HG03565 (cell line): ENCODE results near the gene B4GAT1.
A peak's percentile ranks its signal among the peaks of the same experiment; 100 is the strongest.
"Not testable (repeated sequence)": the region's sequence is repeated elsewhere in the genome, so short reads cannot be mapped to it uniquely, and the experiment has no call there.

Experiments used
- ATAC-seq: cut with Tn5 transposase; IDR thresholded peaks from one replicate; pipeline ENCODE4 v1.9.1; 2021; ENCODE audit warnings: mild to moderate bottlenecking, moderate library complexity; ENCODE audit not compliant: unreplicated experiment

B4GAT1 gene

DNA sequence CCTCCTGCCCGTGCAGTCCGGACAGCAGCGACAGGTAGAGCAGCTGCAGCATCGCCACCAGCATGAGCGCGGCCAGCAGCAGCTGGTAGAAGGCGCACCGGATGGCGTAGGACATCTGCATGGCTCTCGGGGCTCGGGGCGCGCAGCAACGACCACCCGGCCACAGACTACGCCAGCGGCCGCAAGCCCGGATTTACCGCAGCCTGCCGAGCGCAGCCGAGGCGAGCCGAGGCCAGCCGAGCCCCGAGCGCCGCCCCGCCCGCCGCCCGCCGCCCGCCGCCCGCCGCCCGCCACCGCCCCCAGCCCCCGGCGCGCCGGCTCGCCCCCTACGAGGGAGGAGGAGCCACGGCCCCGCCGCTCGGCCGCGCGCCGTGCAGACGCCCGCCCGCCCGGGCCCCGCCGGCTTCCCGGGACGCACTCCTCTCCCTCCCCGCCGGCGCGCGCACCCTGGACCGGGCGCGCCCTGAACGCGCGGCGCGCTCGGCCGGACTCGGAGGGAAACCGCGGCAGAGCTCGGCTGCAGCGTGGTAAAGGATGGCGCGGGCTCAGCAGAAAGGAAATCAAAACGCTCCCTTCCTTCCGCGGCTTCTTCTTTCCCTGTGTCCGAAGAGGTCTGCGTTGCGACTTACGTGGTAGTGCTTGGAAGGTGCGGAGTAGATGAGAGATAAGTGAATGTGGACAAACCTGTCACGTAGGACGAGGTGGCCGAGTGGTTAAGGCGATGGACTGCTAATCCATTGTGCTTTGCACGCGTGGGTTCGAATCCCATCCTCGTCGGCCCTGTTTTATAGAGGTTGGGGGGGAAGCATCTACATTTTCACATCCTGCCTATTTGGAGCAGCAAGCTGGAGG lies at the start of gene B4GAT1:
Gene B4GAT1 (minus strand): TSS at position 205 of the 852 bp plus-strand sequence. CDS start 84 bp downstream, at position 121.
- no peak for ATAC-seq

DNA sequence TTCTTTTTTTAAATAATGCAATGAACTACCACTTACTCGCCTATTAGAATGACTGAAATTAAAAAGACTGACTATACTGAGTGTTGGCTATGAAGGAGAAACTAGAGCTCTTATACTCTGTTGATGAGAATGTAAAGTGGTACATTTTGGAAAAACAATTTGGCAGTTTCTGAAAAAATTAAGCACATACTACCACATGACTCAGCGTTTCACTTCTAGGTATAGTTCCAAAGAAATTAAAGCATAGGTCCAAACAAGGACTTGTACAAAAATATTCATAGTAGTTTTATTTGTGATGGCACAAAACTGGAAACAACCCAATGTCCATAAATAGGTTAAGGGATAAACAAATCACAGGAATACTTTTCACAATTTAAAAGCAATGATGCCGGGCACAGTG lies 46.5 kb upstream of the B4GAT1 start:
- ATAC-seq, result no peak

DNA sequence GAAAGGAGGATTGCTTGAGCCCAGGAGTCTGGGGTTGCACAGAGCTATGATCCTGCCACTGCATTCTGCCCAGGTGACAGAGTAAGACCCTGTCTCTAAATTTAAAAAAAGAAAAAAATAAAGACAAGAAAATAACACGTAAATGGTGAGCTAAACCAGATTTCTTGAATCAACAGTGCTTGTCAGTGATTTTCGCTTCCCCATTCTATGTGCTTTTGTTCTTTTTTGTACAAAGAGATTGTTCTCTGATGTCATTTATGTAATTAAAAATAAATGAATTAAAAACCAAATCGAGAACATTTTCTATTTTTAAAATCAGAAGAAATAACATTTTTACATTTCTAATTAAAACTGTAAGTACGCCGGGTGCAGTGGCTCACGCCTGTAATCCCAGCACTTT lies 43.9 kb upstream of the B4GAT1 start:
- ATAC-seq, result no peak

DNA sequence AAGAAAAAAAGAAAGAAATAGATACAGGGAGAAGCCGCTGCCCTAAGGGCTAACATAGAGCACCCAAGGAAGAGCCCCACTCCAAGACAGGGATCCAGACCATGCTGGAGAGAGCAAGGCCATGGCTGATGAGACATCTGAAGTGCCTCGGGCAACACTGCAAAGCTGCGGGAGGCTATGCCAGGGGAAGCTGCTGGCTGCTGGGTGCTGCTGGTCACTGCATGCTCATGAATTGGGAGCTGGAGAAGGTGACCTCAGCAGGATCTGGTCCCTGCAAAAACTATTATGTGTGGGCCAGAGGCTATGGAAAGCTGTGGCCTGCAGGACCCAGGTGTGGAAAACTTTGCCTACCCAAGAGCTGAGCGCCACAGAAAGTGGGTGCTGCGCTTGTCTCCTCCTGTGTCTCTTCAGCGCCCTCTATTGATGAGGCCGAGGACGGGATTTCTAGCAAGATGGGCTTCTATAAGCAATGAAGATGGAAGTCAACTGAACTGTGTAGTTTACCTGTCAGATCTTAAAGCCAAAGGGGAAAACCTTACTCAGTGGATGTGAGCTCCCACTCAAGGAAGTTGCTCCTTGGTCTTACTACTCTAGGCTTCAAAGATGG lies 41.5 kb upstream of the B4GAT1 start:
- no peak for ATAC-seq

DNA sequence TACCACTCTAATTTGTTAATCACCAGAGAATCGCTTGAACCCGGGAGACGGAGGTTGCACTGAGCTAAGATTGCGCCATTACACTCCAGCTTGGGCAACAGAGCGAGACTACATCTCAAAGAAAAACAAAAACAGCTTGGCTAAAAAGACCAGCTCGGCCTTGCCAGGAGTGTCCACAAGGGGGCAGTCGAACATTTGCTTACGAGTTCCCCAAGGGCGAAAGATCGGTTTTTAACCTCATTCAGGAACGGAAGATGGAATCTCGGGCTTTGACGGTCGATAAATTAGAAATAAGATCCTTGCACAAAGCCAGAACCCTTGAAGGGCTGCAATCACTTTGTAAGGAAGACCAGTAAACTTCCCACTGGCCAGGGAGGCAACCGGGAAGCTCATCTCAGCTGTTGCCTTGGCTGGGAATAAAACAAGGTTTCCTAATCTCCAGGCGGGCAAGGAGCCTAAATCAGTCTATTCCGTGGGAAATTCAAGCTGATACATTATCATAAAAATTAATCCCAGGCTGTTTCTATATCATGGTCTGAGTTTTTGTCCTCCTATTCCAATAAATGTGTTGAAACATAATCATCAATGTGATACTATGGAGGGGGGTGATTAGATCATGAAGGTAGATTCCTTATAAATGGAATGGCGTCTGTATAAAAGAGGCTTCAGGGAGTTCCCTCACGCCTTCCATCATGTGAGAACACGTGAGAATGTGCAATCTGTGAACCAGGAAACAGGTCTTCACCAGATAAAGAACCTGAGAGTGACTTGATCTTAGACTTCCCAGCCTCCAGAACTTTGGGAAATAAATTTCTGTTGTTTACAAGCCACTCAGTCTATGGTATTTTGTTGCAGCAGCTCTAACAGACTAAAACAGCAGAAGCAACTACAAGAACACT lies 39.0 kb upstream of the B4GAT1 start:
- no peak for ATAC-seq

DNA sequence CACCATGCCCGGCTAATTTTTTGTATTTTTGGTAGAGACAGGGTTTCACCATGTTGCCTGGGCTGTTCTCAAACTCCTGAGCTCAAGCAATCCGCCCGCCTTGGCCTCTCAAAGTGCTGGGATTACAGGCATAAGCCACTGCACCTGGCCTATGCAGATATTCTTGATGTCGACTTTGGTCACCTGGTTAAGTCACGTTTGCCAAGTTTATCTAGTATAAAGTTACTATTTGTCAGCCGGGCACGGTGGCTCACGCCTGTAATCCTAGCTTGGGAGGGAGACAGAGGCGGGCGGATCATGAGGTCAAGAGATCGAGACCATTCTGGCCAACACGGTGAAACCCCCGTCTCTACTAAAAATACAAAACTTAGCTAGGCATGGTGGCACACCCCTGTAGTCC lies 36.9 kb upstream of the B4GAT1 start:
- not testable (repeated sequence) for ATAC-seq

DNA sequence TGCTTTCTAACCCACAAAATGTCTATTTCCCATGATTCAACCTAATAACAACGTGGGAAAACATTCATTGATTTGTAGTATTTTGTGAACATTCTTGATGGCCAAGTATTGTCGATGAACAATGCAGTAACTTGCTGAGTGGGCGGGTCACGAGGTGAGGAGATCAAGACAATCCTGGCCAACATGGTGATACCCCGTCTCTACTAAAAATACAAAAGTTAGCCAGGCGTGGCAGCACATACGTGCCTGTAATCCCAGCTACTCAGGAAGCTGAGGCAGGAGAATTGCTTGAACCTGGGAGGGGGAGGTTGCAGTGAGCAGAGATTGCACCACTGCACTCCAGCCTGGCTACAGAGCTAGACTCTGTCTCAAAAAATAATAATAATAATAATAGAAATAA lies 32.8 kb upstream of the B4GAT1 start:
- ATAC-seq, result not testable (repeated sequence)

DNA sequence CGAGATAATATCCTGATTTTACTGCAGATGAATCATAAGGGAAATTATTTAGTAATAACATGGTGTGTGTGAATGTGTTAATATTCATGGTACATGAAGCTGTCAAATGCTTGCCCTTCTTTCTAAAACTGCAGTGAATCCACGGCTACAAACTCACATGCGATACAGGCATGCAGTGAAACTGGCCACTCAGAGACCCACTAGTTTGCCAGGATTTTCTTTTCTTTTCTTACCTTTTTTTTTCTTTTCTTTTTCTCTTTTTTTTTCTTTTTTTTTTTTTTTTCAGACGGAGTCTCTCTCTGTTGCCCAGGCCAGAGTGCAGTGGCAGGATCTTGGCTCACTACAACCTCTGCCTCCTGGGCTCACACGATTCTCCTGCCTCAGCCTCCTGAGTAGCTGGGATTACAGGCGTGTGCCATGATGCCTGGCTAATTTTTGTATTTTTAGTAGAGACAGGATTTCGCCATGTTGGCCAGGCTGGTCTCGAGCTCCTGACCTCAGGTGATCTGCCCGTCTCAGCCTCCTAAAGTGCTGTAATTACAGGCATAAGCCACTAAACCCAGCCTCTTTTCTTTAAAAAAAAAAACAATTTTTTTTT lies 26.4 kb upstream of the B4GAT1 start:
- ATAC-seq, result not testable (repeated sequence)

DNA sequence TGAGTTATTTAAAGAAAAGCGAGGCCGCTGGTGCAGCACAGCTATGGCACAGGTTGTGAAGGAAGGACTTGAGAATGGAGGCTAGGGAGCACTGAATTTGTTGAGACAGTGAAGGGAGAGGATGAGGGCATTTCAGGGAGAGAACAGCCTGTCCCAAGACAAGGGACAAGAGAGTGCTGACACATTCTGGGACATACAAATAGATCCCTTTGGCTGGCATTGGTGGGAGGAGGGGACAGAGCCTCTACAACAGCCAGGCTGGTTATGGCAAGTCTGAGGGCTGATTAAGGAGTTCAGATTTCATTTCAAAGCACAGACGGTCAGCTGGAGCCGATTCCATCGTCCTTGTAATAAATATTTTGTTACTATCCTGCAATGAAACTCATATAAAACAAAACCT lies 25.8 kb upstream of the B4GAT1 start:
- ATAC-seq, result no peak

DNA sequence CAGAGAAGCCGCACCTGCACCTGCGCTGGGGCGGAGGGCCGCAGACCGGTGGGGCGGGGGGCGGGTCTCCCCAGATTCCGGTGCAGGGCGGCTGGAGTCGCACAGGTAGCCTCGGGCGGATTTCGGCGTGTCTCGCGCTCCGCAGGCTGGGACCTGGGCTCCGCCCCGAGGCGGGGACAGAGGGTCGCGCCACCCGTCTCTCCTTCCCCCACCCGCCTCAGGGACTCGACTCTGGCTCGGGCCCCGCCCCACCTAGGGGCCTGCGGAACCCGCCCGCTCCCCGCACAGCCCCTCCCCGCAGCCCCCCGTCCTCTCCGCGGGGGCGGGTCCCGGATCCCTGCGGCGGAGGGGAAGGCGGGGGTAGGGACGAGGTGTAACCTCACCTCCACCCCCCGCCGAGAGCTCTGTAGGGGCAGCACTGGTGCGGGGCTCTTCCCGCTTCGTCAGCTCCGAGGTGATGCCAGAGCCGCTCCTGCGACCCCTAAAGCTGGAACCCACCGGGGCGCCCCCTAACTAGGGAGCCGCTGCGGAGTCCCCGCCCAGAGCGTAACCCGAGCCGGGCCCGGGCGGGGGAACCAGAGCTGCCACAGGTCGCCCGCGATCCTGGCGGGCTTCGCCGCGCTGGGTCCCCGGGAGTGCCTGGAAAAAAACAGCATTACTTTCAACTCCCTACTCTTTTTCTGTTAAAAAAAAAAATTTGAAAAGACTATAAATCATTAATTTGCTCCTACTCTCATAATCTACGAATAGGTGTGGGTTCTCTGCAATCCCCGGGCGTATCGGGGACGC lies 24.4 kb upstream of the B4GAT1 start, which contains the start of gene SLC29A2:
Gene SLC29A2 (minus strand): TSS at position 134 of the 789 bp plus-strand sequence. CDS start 169 bp downstream, outside the sequence.
- ATAC-seq, result peak; percentile 51

DNA sequence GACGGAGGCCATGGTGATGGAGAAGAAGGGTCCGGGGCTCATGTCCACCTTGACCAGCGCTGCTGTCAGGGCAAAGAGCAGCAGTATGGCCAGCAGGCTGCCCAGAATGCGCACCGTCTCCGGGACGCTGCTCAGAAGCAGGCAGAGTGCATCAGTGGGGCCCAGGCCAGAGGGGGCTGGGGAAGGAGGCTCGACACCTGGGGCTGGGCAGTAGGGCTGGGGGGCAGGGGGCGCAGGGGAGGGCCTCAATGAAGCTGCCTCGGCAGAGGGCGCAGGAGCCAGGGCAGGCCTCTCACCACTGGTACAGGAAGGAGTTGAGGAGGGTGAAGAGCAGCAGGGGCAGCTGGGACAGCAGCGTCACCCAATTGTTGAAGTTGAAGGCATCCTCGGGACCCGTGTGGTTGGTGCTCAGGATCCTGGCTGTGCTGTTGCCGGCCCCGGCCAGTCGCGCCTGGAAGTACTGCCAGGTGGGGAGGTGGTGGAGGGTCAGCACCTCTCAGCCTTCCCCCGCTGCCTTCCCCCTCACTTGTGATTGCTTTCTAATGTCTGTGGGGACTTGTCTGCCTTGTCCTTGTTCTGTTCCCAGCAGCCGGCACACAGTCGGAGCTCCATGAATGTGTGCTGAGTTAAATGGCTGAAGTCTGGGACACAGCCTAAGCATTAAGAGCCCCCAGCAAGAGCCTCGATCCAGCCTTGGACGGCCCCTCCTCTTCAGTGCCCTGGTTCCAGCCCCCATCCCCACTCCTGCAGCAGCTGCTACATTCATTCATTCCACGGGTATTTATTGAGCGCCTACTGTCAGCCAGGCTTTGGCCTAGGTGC lies 21.9 kb upstream of the B4GAT1 start:
- no peak for ATAC-seq

DNA sequence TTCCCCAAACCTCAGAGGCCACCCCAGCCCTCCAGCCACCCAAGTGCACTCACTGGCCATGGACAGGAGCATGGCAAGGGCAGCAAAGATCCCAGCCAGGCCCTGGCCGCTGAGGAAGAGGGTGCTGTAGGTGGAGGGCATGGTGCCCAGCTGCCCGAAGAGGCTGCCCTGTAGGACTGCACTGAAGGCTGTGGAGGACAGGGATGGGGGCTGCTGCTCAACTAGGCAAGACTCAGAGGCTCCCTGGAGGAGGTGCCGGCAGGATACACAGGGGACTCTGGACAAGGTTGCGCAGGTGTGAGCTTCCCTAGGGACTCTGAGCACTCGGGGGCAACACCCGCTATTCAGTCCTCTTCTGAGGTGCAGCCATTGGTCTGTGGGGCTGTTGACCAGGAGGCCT lies 21.1 kb upstream of the B4GAT1 start:
- no peak for ATAC-seq

DNA sequence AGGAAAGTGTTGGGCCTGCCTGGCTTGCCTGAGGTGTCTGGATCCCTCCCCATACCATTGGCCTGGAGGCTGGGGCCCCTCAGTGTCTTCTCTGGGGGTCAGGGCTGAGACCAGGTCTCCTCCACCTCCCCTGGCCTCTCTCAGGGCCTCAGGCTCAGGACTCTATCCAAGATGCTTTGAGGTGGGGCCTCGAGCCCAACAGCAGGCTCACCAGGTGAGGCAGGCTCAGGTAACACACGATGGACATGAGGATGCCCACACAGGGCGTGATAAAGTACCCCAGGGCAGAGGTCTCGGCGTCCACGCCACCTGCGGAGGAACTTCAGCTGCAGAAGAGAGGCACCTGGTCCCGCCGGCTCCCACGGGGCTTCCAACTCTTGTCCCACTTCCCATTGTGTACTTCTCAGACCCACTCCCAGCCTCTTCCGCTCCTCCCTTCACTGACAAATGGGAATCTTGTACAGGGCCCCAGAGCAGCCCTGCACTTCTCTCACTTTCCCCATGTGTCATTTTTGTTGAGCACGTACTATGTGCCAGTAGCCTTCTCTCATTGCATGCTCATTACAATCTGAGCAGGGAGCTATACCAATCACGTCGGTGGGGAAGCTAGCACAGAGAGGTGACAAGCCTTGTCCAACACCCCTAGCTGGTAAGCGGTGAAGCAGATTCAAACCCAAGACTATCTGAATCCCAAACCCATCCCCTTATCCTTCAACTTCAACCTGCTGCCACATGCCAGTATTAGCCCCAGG lies 20.3 kb upstream of the B4GAT1 start:
- no peak for ATAC-seq

DNA sequence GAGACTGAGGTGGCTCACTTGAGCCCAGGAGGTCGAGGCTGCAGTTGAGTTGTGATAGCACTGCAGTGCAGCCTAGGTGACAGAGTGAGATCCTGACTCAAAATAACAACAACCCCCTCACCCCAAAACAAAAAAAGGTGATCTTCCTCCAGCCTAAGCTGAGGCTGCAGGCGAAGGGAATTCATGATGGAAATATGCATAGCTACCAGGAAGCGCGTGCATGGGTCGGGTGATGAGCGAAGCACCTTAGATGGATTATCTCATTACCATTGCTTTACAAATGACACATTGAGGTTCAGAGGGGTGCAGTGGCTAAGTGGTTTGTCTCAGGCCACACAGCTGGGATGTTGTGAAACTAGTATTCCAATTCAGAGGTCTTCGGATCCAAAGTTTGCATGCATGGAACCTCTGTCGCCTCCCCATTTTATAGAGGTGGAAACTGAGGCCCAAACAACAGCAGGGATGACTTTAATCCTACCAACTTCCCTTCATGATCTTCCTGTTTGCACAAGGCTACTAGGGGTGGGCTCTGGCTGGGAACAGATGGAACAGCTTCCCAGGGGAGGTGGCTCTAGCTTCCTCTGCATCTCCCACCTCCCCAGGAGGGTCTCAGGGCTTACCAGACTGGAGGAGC lies 19.5 kb upstream of the B4GAT1 start:
- ATAC-seq, result no peak

DNA sequence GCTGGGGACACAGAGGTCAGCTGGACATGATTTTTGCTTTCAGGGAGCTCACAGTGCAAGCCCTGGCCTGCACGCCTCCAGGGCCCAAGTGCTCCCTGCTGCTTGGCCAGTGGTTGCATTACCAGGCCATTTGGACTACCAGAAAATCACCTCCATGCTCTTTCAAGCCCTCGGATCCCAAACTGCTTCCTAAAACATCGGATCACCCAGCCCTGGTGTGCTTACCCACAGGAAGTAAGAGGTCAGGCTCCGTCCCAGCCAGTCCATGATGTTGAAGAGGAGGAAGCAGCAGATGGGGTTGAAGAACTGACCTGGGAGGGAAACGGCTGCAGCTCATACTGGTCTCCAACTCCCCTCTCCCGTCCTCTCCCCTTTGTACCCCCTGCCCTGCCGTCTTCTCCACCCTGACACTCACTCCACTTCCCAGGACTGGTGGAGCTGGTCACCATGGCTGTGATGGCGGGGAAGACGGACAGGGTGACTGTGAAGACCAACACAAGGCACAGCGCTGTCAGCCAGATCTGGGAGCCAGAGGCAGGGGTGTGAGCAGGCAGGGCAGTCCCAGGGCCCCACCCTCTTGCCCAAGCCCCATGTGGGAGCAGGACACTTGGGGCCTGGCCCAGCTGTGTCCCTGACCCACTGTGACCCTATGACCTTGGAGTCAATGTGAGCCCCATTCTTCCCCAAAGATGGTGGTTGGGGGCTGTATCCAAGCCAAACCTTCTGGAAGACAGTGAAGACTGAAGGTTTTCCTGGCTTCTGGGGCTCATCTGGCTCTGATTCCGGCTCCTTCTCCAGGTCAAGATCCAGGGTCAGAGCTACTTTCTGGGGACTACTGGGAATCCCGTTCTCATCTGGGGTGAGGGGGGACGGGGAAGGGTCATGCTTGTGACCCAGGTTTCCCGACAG lies 18.5 kb upstream of the B4GAT1 start:
- ATAC-seq, result no peak

DNA sequence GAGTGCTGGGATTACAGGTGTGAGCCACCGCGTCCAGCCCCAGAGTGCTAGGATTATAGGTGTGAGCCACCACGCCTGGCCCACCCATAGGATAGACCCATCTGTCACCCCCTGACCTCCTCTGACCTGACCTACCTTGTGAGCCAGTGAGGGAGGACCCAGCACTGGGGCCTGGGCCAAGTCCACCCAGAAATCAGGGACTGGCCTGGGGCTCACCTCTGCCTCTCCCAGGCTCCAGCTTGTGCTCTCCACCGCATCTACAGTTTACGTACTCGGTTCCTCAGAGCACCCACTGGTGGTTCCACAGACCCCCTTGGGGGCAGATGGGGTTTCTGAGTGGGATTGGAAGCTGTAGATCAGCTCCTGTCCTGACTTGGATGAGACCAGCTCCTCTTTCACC lies 17.7 kb upstream of the B4GAT1 start:
- no peak for ATAC-seq
